ENCODE results near the gene VOPP1.

VOPP1 gene

DNA sequence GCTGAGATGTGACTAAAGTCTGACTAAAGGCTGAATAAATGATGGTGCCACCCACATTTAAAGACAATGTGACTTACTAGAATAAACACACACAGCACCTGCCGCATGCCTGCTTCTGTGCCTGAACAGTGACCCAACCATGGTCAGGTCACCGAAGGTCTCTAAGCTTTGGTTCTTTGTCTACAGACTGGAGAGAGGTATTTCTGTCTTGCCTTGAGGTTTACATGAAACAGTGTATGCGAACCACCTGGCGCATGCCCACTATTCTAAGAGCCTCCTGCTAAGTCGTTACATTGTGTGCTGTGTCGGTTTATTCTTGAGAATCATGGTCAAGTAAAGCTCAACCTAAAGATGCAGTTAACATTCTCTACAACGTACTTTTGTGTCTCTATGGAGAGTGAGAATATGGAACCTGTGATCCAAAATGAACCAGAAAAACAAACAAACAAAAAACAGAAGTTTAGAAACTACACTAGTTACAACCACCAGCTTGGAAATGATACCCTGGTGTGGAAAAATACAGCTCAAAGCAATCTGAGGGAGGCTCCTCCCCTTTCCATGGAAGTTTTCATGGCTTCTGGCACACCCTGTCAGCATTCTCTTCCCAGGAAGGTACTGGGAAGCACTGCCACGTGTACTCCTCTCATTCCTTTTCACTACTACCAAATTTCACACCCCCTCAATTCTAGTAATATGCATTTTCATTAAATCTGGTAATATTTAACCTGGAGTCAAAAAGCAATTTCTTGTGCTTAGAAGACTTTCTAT, 40.0 kb downstream of the VOPP1 start:
- TF ChIP-seq JUND (IDR thresholded peaks at IDR 0.05; ENCODE audit: low read depth), result no peak
- DNase-seq (ENCODE audit: low read depth in 1 of 2, low spot score in 1 of 2), result no peak
- in situ Hi-C loops (cut with HindIII; ENCODE audit: low pct_unique_long_range_greater_than_20kb, low sequenced_read_pairs), result no loop called here

- no peak for TF ChIP-seq JUND (IDR thresholded peaks at IDR 0.05; ENCODE audit: low read depth)
- in situ Hi-C loops (cut with HindIII; ENCODE audit: low pct_unique_long_range_greater_than_20kb, low sequenced_read_pairs), result no loop called here
- no peak for DNase-seq (ENCODE audit: low read depth in 1 of 2, low spot score in 1 of 2)
Measured at GRCh38 chr7:55531536-55531935, 40.8 kb downstream of the VOPP1 start.

DNA sequence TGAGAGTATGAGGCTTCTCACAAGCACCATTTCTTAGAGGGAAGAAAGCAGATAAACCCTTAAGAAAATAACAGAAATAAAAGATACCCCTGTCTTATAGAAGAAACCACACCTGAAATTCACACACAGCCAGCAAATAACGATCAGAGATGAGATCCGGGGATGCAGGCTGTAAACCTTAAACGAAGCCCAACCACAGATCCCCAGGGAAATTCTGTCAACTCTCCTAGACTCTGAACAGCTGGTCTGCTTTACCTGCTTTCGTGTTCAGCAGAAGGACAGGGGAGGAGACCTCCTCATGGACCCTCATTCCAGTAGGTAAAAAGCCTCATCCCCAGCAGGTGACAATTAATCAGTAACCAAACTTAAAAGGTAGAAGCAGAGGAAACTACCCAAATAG, 45.0 kb downstream of the VOPP1 start:
- in situ Hi-C loops (cut with HindIII; ENCODE audit: low pct_unique_long_range_greater_than_20kb, low sequenced_read_pairs), result no loop called here
- no peak for DNase-seq (ENCODE audit: low read depth in 1 of 2, low spot score in 1 of 2)
- no peak for TF ChIP-seq JUND (IDR thresholded peaks at IDR 0.05; ENCODE audit: low read depth)

- in situ Hi-C loops (cut with HindIII; ENCODE audit: low pct_unique_long_range_greater_than_20kb, low sequenced_read_pairs), result no loop called here
- no peak for DNase-seq (ENCODE audit: low read depth in 1 of 2, low spot score in 1 of 2)
- TF ChIP-seq JUND (IDR thresholded peaks at IDR 0.05; ENCODE audit: low read depth), result no peak
Measured at GRCh38 chr7:55526770-55527169, 45.5 kb downstream of the VOPP1 start.

- TF ChIP-seq JUND (IDR thresholded peaks at IDR 0.05; ENCODE audit: low read depth), result no peak
- in situ Hi-C loops (cut with HindIII; ENCODE audit: low pct_unique_long_range_greater_than_20kb, low sequenced_read_pairs), result no loop called here
- DNase-seq (ENCODE audit: low read depth in 1 of 2, low spot score in 1 of 2), result no peak
Measured at GRCh38 chr7:55526329-55526728, 46.0 kb downstream of the VOPP1 start.

- in situ Hi-C loops (cut with HindIII; ENCODE audit: low pct_unique_long_range_greater_than_20kb, low sequenced_read_pairs), result no loop called here
- DNase-seq (ENCODE audit: low read depth in 1 of 2, low spot score in 1 of 2), result peak in 1 of 2 experiments; percentile 29
- TF ChIP-seq JUND (IDR thresholded peaks at IDR 0.05; ENCODE audit: low read depth), result no peak
Measured at GRCh38 chr7:55524558-55525310, 47.6 kb downstream of the VOPP1 start.

DNA sequence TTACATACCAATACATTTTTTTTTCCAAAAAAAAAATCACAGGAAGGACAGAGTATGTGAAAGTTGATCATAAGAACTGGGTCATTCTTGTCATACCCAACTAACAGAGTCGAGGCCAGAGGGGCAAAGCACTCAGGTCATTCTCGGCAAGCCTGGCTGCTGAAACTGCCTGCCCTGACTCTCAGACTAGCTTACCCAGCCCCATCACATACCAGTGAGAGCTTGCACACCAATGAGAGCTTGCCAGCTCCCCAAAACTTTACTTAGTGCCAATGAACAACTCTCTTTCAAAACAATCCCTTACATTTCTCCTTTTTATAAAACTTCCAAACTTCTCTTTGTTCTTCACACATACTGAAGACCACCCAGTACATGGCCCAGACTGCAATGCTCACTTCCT, 48.9 kb downstream of the VOPP1 start:
- peak in 1 of 2 experiments; percentile 20 for DNase-seq (ENCODE audit: low read depth in 1 of 2, low spot score in 1 of 2)
- TF ChIP-seq JUND (IDR thresholded peaks at IDR 0.05; ENCODE audit: low read depth), result no peak
- in situ Hi-C loops (cut with HindIII; ENCODE audit: low pct_unique_long_range_greater_than_20kb, low sequenced_read_pairs), result no loop called here

DNA sequence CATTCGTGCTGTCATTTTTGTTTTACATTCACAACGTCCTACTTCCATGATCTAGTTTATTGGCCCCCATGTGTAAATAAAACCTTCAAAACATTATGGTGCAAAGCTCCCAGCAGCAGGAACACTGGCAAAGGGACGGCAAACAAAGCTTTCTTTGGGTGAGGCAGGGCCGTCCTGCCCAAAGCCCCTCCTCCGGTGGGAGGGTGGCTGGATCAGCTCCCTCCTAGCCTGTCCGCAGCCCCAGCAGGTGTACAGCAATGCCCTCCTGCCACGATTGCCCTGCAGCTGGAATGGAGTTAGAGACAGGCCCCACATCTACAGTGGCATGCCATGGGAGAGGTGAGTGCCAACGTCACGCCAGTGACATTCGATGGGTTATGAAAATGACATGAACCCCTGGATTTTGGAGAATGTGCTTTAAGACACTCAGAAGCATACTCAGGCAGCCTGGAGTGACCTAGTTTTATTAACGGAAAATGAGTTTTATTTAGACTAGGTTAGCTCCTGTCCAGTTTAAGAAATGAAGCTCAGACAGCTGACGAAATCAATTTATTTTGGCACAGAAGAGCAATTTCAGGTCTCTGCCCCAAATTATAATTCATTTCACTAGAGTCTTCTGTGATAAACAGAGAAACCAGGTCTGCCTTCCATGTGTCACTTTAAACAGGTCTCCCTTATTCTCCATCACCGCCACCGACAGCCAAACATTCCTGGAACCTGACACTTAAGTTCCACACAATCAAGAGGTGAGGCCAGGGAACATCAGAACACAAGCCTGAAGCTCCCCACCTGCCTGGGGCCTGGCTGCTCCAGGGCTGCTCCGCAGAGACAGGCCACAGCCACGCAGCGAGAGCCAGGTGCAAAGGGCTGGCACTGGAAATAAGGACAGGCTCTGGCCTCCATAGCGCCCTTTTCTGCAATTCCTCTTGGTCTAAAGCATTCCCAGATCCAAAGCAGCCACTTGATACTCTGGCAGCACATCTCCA, 50.1 kb downstream of the VOPP1 start:
- TF ChIP-seq JUND (IDR thresholded peaks at IDR 0.05; ENCODE audit: low read depth), result no peak
- DNase-seq (ENCODE audit: low read depth in 1 of 2, low spot score in 1 of 2), result no peak
- in situ Hi-C loops (cut with HindIII; ENCODE audit: low pct_unique_long_range_greater_than_20kb, low sequenced_read_pairs), result no loop called here

- in situ Hi-C loops (cut with HindIII; ENCODE audit: low pct_unique_long_range_greater_than_20kb, low sequenced_read_pairs), result no loop called here
- TF ChIP-seq JUND (IDR thresholded peaks at IDR 0.05; ENCODE audit: low read depth), result no peak
Measured at GRCh38 chr7:55521512-55521911, 50.8 kb downstream of the VOPP1 start.

GRCh38 chr7:55520426-55521140, 51.7 kb downstream of the VOPP1 start:
- in situ Hi-C loops (cut with HindIII; ENCODE audit: low pct_unique_long_range_greater_than_20kb, low sequenced_read_pairs), result no loop called here
- no peak for DNase-seq (ENCODE audit: low read depth in 1 of 2, low spot score in 1 of 2)
- TF ChIP-seq JUND (IDR thresholded peaks at IDR 0.05; ENCODE audit: low read depth), result no peak

More at GRCh38 chr7:55521512-55521911, 50.8 kb downstream of the VOPP1 start:
- no peak for DNase-seq (ENCODE audit: low read depth in 1 of 2, low spot score in 1 of 2)

- TF ChIP-seq JUND (IDR thresholded peaks at IDR 0.05; ENCODE audit: low read depth), result no peak
- DNase-seq (ENCODE audit: low read depth in 1 of 2, low spot score in 1 of 2), result no peak
- in situ Hi-C loops (cut with HindIII; ENCODE audit: low pct_unique_long_range_greater_than_20kb, low sequenced_read_pairs), result no loop called here
Measured at GRCh38 chr7:55518836-55519235, 53.5 kb downstream of the VOPP1 start.

All from T47D (cell line).